Measurements from ENCODE around the gene APOD.
A peak's percentile ranks its signal among the peaks of the same experiment; 100 is the strongest.

Gene APOD

GRCh38 chr3:195584543-195584870, 767 bp upstream of the APOD start:
- no peak for DNase-seq

DNA sequence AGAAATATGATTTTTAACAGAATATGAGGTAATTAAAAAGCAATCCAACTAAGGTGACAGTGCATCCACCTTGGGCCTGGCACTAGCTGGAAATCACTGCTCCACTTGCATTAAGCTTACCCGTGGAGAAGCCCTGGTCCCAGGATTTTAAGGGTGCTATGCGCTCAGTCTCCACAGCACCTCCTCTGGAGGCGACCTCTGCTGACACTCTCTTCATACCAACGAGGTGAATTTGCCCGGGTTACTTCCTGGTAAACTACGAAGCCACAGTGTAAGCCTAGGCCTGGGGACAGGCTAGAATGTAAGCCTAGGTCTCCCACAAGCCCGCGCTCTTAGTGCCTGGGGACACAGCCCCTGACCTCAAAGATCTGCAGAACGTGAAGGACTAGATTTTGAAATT, 793 bp downstream of the APOD start:
- DNase-seq = peak; percentile 42

DNA sequence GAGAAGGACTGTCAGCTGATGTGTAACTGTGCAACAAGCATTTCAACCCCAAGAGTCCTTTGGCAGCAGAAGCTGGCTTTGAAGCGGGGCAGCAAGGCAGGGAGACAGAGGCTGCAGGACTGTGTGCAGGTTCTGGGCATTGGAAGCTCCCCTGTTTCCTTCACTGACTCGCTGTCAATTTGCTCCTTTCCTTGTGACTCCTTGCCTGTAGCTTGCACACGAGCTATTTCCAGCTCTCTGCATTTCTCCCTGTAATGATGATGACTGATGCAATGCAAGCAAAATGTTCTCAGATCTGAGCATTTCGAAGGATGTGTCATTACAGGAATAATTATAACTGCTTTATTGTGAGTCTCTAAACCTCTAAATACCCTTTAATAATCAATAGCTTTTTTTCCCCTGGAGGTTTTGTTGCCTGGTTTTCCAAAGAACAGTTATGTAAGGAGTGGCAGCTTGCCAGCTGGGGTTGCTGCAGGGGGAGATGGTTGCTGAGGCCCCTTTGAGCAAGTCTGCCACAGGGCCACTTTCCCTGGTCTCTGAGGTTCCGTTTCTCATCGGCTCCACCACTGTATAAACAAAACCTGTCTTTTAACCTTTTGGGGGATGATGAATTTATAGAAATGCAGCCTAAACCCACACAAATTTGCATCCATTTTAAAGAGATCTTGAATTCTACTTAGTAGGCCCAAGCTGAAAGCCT, 2.8 kb downstream of the APOD start:
- DNase-seq = no peak

DNA sequence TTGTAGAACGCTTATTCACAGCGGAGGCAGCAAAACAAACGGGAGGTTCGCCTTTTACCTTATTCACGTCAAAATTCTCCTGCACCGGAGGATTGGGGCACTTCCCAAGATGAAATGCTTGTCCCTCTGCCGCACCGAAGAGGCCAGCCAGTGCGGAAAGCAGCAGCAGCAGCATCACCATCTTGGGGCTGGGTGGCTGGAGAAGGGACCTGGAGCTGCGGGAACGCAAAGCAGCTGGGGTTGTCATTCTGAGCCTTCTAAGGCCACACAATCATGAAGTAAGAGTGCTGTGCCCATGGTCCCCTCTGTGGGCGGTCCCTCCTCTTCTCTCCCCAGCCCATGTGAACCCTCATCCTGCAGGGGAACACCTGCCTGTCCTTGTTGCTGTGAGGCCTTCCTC, 4.5 kb downstream of the APOD start:
- DNase-seq = no peak

DNA sequence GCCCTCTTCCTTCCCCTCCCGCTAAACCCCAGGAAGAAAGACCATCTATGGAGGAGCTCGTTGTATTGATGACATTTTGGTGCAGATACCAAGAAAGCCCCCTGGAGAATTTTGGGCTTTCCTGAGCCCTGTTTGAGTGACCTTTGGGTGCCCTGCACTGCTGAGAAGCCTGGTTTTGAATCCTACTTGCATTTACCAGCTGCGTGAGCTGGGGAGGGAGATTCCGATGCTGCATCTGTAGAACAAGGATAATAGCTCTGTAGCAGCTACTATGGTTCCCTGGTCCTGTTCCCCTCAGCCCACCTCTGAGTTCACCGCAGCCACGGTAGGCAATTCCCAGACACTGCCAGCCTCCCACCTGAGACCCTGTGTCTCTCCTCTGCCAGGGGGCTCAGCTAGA, 5.2 kb downstream of the APOD start:
- DNase-seq = no peak

DNA sequence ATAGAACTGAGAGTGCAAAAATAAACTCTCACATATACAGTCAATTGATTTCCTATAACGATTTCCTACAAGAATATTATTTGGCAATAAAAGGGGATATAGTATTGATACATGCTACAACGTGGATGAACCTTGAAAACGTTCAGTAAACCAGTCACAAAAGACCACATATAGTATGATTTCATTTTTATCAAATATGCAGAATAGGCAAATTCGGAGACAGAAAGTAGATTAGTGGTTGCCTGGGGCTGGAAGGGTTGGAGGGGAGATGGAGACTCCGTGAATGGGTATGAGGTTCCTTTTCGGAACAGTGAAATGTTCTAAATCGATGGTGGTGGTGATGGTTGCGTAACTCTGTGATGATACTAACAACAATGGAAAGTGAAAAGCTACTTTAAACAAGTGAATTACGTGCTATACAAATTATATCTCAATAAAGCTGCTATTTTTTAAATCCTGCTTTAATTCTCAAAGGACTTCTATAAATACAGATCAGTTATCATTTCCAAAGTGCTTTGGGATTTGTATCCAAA, 6.0 kb downstream of the APOD start:
- no peak for DNase-seq

- DNase-seq = no peak
Observed at GRCh38 chr3:195574497-195575304, 9.0 kb downstream of the APOD start.

GRCh38 chr3:195573611-195574496, 9.9 kb downstream of the APOD start:
- DNase-seq = no peak

DNA sequence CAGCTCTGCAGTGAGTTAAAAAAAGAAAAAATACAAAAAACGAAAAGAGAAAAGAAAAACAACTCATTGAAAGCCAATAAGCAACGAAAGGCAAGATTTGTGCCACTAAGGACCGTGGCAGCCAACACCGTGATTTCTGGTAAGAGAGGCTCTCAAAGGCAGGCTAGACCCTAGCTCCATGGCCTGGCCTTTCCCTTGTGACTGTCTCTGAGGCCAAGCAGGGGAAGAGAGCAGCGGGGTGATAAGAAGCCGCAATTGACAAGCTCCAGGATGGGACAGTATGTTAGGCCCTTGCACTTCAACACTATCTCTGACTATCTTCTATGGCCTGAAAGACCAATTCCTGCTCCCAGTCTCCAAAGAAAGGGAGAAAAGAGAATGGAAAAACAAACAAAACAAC, 12.4 kb downstream of the APOD start:
- no peak for DNase-seq

DNA sequence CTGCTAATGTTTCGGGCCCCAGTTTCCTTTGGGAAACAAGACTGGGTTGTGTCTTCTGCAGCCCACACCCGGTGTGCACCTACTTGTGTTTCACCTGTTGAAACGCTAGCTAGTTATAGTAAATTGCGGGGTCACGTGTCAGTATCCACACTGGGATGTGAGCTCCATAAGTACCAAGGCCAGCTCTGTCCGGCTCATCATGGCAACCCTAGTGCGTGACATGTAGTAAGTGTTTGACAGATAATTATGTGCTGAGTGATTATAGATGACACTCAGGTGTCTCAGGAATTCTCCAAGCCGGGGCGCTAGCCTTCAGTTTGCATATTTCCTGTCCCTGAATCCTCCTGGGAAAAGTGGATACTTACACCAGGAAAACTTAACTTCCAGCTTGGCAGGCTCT, 12.8 kb downstream of the APOD start:
- DNase-seq = no peak

GRCh38 chr3:195570344-195570743, 13.4 kb downstream of the APOD start:
- no peak for DNase-seq

- no peak for DNase-seq
Observed at GRCh38 chr3:195568630-195569029, 15.1 kb downstream of the APOD start.

GRCh38 chr3:195566797-195567196, 16.9 kb downstream of the APOD start:
- peak; percentile 49 for DNase-seq

DNA sequence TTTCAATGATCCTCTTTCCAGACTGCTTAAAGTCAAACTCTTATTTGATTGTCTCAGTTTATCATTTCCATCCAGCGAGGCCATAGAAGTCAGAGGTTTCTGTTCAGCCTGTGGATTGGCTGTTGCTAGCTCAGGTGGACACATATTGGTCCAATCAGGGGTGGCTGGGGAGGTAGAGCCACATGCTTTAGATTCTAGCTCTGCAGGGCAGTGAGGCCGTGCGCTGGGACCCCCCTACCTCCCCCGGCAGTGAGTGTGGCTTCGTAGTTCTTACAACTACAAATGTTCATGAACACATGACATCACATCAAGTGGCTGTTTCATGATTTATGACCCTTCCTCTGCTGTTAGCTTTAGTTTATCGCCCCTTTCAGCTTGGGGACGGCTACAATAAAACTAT, 18.0 kb downstream of the APOD start:
- no peak for DNase-seq

DNA sequence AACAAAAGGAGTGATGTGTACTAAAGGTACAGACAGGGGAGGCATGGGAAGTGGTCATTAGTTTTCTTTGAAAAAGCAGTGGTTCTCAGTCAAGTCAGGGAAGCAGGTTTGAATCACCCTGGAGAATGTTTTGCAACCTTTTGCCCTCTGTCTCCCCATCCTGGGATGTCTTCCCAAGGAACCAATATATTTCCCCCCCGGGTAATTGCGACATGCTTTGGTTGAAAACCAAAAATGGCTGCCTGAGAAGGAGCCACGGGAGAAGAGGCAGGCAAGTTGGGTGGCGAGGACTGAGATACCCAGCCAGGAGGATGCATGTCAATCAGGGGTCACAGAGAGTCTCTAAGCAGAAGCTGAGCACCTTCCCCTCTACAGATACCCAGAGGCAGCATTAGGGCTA, 20.4 kb downstream of the APOD start:
- DNase-seq = no peak

GRCh38 chr3:195559723-195560409, 23.9 kb downstream of the APOD start:
- no peak for DNase-seq

DNA sequence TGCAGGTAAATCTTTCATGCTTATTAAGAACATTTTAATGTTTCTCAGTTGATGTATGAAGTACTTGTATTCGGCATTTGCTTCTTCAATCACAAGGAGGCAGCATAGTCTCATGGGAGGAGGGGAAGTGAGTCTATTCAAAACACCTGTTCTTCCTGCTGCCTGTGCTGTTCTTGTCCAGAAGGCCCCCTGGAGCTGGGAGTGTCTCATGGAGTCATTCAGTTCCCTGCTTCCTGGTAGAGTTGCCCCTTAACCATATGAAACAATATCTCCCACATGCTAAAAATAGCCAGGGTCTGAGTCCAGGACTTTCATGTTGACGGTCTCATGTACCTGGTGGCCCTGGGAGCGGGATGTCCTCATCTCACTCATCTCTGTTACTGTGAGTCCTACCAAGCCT, 25.1 kb downstream of the APOD start:
- no peak for DNase-seq

- DNase-seq = no peak
Observed at GRCh38 chr3:195557322-195557721, 26.4 kb downstream of the APOD start.

DNA sequence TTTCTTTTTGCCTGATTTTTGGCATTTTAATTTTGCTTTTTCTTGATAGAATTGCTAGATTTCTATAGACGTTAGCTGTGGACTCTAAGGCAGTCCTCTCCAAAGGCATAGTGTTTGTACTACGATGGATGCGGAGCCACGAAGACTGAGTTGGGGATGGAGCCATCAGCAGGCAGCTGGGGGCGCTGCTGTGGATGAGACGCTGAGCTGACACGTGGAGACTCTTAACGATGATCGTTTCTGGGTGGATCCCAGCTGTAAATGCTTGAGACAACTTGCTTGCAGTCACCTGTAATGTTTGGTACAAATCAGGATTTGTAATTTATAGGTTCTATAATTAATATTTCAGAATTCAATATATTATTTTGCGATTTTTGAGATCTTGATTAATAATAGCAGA, 27.4 kb downstream of the APOD start:
- DNase-seq = no peak

DNA sequence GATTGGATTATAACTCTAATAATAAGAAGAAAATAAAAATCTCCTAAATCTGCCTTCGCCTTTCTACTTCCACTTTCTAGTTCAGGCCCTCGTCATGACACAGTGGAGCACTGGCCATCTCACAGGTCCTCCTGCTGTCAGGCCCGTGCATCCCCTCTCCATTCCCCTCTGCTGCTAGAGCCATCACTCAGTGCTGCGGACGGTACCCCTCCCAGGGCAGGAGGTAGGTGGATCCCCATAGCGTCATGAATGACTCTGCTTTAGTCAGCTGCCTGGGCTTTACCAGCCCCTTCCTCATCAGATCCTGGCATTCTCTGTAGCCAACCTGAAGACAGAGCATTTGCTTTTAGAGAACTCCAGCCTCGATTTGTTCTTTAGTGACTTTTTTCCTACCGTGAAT, 28.6 kb downstream of the APOD start:
- DNase-seq = no peak

- no peak for DNase-seq
Observed at GRCh38 chr3:195554458-195554857, 29.3 kb downstream of the APOD start.

DNA sequence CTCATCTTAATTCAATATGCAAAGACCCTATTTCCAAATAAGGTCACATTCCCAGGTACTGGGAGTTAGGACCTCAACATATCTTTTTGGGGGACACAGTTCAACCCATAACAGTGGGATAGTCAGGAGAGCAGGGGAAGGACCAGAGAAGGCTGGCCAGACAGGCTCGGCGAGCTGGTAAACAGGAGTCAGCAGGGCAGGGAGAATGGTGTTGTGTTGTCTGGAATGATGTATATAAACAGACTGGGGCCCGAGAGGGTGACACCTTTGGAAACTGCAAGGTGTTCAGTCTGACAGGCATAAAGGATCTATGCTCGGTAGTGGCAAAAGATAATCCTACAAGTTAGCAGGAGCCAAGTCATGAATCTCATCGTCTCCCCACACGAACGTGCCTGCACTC, 30.5 kb downstream of the APOD start:
- DNase-seq = no peak
